ENCODE data around the gene DYRK1A. TPM values are rescaled to one million over a fixed set of nuclear protein-coding genes. Genes with fewer than 3 reads are reported as not detected.

The DYRK1A gene
- total RNA-seq, 4 donors from 2014 or later, result 42.0 to 137 (median 119) TPM

DNA sequence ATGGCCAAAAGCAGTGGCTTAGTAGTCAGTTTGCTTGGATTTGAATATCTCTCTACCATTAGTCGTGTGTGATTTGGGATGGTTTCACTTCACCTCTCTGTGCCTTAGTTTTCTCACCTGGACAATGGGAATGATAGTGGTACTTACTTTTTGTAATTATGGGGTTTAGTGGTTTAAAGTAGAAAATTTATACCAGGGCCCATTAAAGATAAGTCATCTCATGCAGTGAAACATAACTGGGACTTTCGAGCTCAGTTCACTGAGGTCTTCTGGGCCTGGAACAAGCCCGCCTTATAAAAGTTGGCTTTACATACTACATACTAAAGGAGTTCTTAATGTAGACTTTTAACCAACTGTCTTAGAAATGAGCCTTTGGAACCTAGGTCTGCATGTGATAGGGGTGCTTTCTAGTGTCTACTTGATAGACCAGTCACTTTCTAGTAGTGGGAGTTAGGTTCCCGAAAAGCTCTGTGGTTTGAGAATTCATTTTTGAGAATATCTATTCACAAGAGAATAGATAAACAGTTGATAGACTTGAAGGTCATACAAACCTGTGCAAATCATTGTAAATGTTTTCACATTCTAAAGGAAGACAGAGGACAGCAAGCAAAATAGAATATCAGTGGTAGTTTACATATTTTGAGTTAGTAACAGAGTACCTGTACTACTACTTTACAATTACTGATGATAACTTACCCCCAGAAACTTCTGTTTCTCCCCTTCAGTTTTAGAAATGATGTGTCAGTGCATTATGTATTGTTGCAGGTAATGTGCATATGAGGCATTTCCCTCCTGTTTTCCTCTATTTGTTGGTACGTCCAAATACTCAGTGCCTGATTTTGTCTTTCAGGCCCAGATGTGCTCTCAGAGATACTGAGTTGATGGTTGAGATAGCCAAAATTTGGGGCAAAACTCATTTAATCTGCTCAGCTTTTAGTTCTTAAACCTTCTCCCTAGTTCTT lies 48.0 kb downstream of the DYRK1A start:
- Histone ChIP-seq H3K27ac (peak overlapping the region in 1 of 2 donors; percentile 55), H3K9me3 (no peaks in the 10 kb centered on the region), H3K36me3 (no peaks in the 10 kb centered on the region), H3K4me1 (peaks cover 4% of the 10 kb centered on the region in 2 donors), H3K4me3 (no peak overlapping the region), H3K27me3 (no peaks in the 10 kb centered on the region)
- no peak for TF ChIP-seq POLR2A (IDR thresholded peaks at IDR 0.05)
- TF ChIP-seq, protein P1, sequence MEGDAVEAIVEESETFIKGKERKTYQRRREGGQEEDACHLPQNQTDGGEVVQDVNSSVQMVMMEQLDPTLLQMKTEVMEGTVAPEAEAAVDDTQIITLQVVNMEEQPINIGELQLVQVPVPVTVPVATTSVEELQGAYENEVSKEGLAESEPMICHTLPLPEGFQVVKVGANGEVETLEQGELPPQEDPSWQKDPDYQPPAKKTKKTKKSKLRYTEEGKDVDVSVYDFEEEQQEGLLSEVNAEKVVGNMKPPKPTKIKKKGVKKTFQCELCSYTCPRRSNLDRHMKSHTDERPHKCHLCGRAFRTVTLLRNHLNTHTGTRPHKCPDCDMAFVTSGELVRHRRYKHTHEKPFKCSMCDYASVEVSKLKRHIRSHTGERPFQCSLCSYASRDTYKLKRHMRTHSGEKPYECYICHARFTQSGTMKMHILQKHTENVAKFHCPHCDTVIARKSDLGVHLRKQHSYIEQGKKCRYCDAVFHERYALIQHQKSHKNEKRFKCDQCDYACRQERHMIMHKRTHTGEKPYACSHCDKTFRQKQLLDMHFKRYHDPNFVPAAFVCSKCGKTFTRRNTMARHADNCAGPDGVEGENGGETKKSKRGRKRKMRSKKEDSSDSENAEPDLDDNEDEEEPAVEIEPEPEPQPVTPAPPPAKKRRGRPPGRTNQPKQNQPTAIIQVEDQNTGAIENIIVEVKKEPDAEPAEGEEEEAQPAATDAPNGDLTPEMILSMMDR (IDR thresholded peaks at IDR 0.05), result no peak
- intact Hi-C loops (cut with DNase I; ENCODE audit: low total_unique reads), result no loop called here
- DNase-seq, result no peak

DNA sequence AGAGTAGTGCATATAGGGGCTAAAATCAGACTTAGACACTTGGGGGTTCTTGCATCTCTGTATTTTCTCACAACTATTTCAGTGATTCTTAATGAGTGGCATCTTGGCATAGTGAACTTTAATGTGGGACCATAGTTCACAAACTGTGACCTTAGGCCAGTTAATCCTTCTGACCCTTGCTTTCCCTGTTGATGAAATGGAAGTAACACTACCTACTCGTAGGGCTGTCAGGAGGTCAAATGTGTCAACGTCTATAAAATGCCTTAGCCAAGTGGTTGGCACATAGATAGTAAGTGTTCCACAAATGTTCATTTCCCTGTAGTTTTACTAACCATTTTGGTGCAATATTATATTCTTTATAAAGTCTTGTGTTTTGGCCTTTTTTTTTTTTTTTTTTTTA lies 49.4 kb downstream of the DYRK1A start:
- H3K27me3 ChIP-seq, result no peaks in the 10 kb centered on the region
- no peaks in the 10 kb centered on the region for H3K36me3 ChIP-seq
- TF ChIP-seq POLR2A (IDR thresholded peaks at IDR 0.05), result no peak
- TF ChIP-seq, protein P1 (IDR thresholded peaks at IDR 0.05), result no peak
- H3K4me1 ChIP-seq, result peaks cover 4% of the 10 kb centered on the region in 2 donors
- H3K9me3 ChIP-seq, result no peaks in the 10 kb centered on the region
- no peak for DNase-seq
- H3K27ac ChIP-seq, result peak overlapping the region in 1 of 2 donors; percentile 30
- no peak overlapping the region for H3K4me3 ChIP-seq
- intact Hi-C loops (cut with DNase I; ENCODE audit: low total_unique reads), result no loop called here

GRCh38 chr21:37416914-37417313 lies 50.3 kb downstream of the DYRK1A start:
- intact Hi-C loops (cut with DNase I; ENCODE audit: low total_unique reads), result no loop called here
- TF ChIP-seq, protein P1 (IDR thresholded peaks at IDR 0.05), result no peak
- TF ChIP-seq POLR2A (IDR thresholded peaks at IDR 0.05), result no peak
- H3K27ac ChIP-seq, result no peak overlapping the region
- peaks cover 4% of the 10 kb centered on the region in 2 donors for H3K4me1 ChIP-seq
- no peaks in the 10 kb centered on the region for H3K27me3 ChIP-seq
- no peak overlapping the region for H3K4me3 ChIP-seq
- H3K36me3 ChIP-seq, result no peaks in the 10 kb centered on the region
- H3K9me3 ChIP-seq, result no peaks in the 10 kb centered on the region
- no peak for DNase-seq

DNA sequence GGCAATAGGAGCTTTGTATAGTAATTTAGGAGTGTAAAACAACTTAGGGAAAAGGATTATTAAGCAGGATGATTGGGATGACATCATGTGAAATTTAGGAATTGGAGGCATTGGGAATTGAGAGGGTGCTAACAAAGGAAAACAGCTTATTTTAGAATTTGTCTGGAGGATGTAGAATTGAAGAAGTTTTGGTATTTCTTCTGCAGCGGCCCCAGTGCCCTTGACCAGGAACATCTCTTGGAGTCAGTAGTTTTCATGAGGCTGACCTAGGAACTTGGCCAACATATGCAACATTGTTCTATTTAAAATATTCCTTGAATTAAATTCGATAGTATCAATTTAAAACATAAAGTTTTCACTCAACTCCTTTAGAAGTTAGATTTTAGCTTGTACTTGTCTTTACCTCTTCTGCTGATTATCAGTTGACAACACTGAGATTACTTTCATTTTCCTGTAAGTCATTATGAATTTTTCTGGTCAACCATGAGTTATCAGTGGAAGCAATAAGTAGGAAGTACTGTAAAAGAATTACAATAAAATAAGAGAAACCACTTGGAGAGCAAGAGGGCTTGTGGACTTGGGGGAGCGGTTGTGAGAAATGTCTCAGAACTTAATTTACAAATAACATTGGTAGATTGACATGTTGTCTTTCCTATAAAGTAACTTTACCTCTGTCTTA lies 52.8 kb downstream of the DYRK1A start:
- Histone ChIP-seq H3K27ac (no peak overlapping the region), H3K9me3 (no peaks in the 10 kb centered on the region), H3K36me3 (no peaks in the 10 kb centered on the region), H3K27me3 (no peaks in the 10 kb centered on the region), H3K4me1 (peaks cover 2 to 4% of the 10 kb centered on the region in 2 donors), H3K4me3 (no peak overlapping the region)
- TF ChIP-seq, protein P1 (IDR thresholded peaks at IDR 0.05), result no peak
- no peak for TF ChIP-seq POLR2A (IDR thresholded peaks at IDR 0.05)
- intact Hi-C loops (cut with DNase I; ENCODE audit: low total_unique reads), result no loop called here
- DNase-seq, result no peak

DNA sequence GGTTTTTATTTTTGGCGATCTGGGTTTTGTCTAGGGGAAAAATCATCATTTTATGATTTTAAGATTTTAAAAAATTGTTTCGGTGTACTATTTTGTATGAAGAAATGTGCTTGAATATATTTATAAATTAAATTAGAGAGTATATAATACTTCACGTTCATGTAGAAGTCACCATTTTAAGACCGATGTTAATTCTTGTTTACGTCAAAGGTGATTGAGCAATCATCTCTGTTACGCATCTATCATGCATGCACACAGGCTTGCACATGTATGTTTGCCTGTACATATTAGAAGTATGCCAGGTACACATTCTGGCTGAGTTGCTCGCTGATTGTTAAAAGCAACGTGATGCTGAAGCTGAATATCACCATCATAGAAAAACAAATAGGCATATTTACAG lies 54.7 kb downstream of the DYRK1A start:
- Histone ChIP-seq H3K4me3 (no peak overlapping the region), H3K27me3 (no peaks in the 10 kb centered on the region), H3K27ac (no peak overlapping the region), H3K36me3 (no peaks in the 10 kb centered on the region), H3K4me1 (peaks cover 0 to 4% of the 10 kb centered on the region in 2 donors), H3K9me3 (no peaks in the 10 kb centered on the region)
- TF ChIP-seq, protein P1 (IDR thresholded peaks at IDR 0.05), result no peak
- TF ChIP-seq POLR2A (IDR thresholded peaks at IDR 0.05), result no peak
- DNase-seq, result no peak
- intact Hi-C loops (cut with DNase I; ENCODE audit: low total_unique reads), result no loop called here

All from uterus (tissue), 4 donors.